ENCODE results near the gene NUDT14.

- TF ChIP-seq CTCF (IDR thresholded peaks at IDR 0.05) = no peak
- no peak for TF ChIP-seq POLR2AphosphoS5 (IDR thresholded peaks at IDR 0.05)
- no peak for TF ChIP-seq EP300 (IDR thresholded peaks at IDR 0.05)
Measured at GRCh38 chr14:105228562-105228961, 47.5 kb upstream of the NUDT14 start.
